NCI-H526 (cell line): Measurements from ENCODE around the gene COLGALT1.

ENCODE experiments used
- DNase-seq, 2 experiments: peaks; one replicate each; lab custom pipeline; 2025; lab: John Stamatoyannopoulos, UW

Gene COLGALT1

DNA sequence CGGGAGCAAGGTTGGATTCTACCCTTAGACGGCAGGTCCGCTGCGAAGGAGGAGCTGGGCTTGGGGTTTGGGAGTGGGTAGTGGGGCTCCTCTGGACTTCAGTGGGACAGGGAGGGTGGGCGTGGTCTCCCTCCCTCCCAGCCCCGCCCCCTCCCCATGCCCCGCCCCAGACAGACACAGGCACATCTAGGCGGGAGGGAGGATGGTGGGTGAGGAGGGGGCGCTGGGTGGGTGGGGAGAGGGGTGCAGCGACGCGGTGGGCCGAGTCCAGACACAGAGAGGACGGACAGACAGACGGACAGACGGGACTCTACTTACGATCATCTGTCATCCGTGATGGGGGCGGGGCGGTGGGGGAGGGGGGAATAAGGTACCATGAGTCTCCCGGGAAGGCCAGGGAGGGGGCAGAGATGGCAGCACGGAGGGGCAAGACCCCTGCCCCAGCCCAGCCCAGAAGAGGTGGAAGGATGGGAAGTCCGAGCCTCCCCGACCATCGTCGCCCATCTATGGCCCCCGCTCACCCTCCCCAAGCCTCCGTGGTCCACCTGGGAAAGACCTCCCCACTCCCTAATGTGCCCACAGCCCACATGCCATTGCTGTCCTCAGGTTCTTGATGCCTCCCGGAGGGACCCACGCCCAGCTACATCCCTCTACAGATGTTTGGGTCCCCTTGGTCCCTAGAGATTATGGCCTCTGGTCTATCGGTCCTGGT is 67.9 kb downstream of the COLGALT1 start:
- no peak for DNase-seq

DNA sequence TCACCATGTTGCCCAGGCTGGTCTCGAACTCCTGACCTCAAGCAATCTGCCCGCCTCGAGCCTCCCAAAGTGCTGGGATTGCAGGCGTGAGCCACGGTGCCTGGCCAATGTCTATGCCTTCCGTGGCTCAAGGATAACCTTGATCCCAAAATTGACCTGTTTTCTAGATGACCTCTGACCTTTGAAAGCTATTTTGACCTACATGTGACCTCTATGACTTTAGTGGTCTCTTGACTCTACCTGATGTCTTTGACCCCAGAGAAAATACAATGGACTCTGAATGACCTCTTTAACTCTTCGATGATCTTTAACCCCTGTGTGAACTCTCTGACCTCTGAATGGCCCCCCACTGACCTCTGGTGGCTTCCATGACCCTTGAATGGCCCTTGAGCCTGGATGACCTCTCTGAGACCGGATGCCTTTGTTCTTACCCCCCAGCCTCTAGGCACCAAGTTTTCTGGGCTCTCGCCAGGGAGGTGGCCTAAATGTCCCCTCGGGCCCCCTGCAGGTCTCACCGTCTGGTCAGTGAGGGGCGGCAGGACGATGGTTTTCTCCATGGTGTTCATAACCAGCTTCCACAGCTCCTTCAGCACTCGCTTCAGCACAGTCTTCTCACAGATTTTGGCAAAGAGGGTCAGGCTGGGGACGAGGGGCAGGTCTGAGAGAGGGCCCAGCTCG is 69.0 kb downstream of the COLGALT1 start:
- no peak for DNase-seq

DNA sequence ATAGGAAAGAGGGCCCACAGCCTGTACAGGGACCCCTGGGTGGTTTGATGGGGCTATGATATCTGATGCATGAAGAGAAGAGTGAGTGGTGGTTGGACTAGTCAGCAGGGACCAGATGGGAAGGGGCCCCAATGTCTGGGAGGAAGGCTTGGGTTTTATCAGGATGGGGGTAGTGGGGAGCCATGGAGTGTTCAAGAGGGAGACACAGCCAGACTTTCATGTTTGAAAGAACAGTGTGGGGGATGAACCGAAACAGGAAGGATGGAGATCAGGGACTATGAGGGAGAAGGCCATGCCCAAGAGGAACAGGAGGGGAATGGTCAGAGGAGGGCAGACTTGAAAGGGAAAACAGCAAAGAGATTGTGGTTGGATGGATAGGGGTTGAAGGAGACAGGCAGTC is 69.6 kb downstream of the COLGALT1 start:
- no peak for DNase-seq

DNA sequence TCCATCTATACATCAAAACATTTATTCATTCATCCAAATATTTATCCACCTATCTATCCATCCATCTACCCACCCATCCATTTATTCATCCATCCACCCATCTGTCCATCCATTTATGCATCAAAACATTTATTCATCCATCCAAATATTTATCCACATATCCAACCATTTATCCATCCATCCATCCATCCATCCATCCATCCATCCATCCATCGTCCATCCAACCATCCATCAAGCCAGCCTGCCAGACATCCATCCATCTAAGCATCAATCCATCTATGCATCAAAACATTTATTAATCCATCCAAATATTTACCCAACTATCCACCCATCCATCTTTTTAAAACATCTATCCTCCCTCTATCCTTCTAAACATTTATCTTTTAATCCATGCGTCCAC is 70.5 kb downstream of the COLGALT1 start:
- no peak for DNase-seq

DNA sequence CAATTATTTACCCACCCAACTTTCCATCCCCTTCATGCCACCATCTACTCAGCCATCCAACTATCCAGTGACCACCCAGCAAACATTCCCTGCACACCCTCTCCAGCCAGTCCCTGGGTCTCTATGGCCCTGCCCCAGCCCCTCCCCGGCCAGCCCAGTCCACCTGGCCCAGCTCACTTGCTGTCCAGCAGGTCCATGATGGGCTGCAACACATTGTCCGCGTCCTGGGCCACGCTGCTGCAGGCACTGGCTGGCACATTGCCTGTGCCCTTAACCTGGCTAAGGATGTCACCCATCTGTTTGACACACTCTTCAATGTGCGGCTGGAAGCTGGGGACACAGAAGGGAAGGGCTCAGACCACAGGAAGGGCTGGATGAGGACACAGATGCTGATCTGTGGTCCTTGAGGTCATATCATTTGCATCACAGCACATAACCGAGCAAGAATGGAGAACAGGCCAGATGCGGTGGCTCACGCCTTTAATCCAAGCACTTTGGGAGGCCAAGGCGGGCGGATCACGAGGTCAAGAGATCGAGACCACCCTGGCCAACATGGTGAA is 71.1 kb downstream of the COLGALT1 start:
- no peak for DNase-seq

DNA sequence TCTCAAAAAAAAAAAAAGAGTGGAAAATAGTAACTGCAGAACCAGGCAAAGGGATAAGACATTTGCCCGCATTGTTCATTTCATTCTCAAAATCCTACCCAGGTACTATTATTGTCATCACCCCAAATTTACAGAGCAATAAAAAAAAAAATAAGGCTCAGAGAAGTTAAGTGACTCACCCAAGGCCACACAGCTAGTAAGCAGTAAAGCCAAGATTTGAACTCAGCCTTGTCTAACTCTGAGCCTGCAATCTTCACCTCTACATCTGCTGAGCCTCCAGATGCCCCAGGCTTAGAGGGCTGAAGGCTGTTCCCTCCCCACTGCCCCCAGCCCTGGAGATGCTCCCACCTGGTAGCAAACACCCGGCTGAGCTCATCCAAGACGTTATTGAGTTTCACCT is 71.7 kb downstream of the COLGALT1 start:
- no peak for DNase-seq

DNA sequence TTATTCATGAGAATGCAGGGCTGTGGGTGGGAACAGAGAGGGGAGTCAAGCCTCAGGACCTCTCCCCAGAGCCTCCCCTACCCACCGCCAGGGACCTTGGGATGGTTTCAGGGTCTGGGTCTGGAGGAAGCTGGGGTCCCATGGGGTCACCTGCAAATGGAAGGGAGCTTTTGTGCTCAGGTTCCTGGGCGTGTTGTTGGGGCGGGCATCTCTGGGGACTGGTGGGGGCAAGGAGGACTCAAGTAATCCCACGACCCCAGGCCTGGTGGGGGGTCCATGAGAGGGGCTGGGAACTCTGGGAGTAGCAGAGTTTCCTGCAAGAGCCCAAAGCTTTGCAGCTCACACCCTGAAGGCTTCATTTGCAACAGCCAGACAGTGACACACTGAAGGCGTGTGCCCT is 72.5 kb downstream of the COLGALT1 start:
- DNase-seq, result no peak

DNA sequence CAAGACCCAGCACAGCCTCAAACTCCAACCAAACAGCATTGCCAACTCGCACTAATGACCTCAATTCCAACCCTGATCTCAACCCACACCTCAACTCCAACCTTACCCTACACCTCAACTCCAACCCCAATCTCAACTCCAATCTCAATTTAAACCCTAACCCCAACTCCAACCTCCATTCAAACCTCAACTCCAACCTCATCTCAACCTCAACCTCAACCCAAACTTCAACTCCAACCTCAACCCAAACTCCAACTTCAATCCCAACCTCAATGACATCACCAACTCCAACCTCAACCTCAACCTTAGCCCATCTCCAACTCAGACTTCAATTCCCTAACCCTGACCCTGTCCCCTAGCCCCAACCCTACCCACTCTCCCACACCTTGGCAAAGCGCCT is 74.3 kb downstream of the COLGALT1 start:
- DNase-seq, result no peak

DNA sequence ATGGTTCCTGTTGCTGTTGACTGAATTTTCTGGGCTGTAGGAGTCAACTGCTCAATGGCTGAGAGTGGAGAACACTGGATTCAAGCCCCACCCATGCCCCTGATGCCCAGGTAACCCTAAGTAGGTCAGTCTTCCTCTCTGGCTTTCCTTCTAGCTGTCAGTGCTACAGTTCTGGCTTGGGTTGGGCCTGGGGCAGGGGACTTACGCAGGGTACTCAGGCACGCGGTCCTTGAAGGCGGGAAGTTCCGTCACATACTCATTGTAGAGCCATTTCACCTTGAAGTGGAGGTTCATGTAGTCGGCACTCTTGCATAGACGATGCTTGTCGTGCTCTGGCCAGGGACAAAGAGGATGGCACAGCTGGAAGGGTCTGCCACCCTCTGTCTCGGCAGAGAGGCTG is 77.1 kb downstream of the COLGALT1 start:
- DNase-seq, result no peak
